RCC 7860 (cell line): ENCODE results near the gene CCDC88B.

ENCODE experiments used
- DNase-seq: peaks from one replicate; pipeline ENCODE4 v3.0.0-alpha.2; 2015; ENCODE audit warnings: low spot score
- FAIRE-seq: peaks from 2 replicates; lab custom pipeline; 2012; peaks lifted over from hg19 to GRCh38; lab: Jason Lieb, UNC

CCDC88B gene

GRCh38 chr11:64406221-64406946 lies 66.4 kb downstream of the CCDC88B start:
- DNase-seq (no peak), FAIRE-seq (no peak)
